CD14-positive monocyte (primary cell): Measurements from ENCODE around the gene MAML3. TPM values are rescaled to one million over a fixed set of nuclear protein-coding genes. Genes with fewer than 3 reads are reported as not detected.

Experiments
- DNase-seq, 3 donors: peaks; one replicate each; pipeline ENCODE4 v3.0.0-alpha.2; 2011 to 2022
- H2AFZ ChIP-seq: 2 replicates; pipeline ENCODE4 v1.6.0; 2012; ENCODE audit warnings: mild to moderate bottlenecking, low read depth, low read length, inconsistent platforms; ENCODE audit not compliant: insufficient read depth, poor library complexity, severe bottlenecking
- H3K27ac ChIP-seq, 2 donors: 1 replicate in 1 of 2; 2 replicates in 1 of 2; pipeline ENCODE4 v1.5.1; 2012 to 2013; ENCODE audit warnings: low read length in 2 of 2, control low read depth in 1 of 2, inconsistent platforms in 1 of 2, low read depth in 1 of 2, mild to moderate bottlenecking in 1 of 2
- H3K27me3 ChIP-seq, 2 donors: one replicate each; pipeline versions ENCODE4 v1.6.0 to v1.6.1; 2011 to 2013; ENCODE audit warnings: low read length in 2 of 2; ENCODE audit not compliant: control insufficient read depth in 2 of 2, insufficient read depth in 2 of 2
- H3K36me3 ChIP-seq, 2 donors: replicated peaks in 1 of 2; 1 replicate in 1 of 2; 2 replicates in 1 of 2; pipeline versions ENCODE4 v1.5.1 to v1.6.1; 2012 to 2013; ENCODE audit warnings: low read length in 2 of 2, control low read depth in 1 of 2, inconsistent platforms in 1 of 2, mild to moderate bottlenecking in 1 of 2; ENCODE audit not compliant: insufficient read depth in 2 of 2, control insufficient read depth in 1 of 2
- H3K4me1 ChIP-seq, 2 donors: 1 replicate in 1 of 2; 2 replicates in 1 of 2; pipeline versions ENCODE4 v1.5.1 to v1.6.1; 2012 to 2013; ENCODE audit warnings: low read length in 2 of 2, control low read depth in 1 of 2, inconsistent platforms in 1 of 2, mild to moderate bottlenecking in 1 of 2, moderate library complexity in 1 of 2; ENCODE audit not compliant: insufficient read depth in 2 of 2, control insufficient read depth in 1 of 2
- H3K4me2 ChIP-seq: replicated peaks from 2 replicates; pipeline ENCODE3; 2012; ENCODE audit warnings: low read length, moderate library complexity, mild to moderate bottlenecking; ENCODE audit not compliant: poor library complexity, severe bottlenecking; ENCODE audit errors: extremely low read depth
- H3K4me3 ChIP-seq, 3 experiments: fragments of 200-600 bp in 1 of 3; sonication (generic) in 1 of 3; replicated peaks in 1 of 3; 1 replicate in 2 of 3; 2 replicates in 1 of 3; pipeline ENCODE4 v1.5.1; 2011 to 2013; ENCODE audit warnings: low read length in 3 of 3, mild to moderate bottlenecking in 3 of 3, control low read depth in 2 of 3, low read depth in 2 of 3, inconsistent platforms in 1 of 3, moderate library complexity in 1 of 3
- H3K79me2 ChIP-seq: 2 replicates; pipeline ENCODE4 v1.6.0; 2012; ENCODE audit warnings: mild to moderate bottlenecking, control low read depth, inconsistent platforms, low read length, moderate library complexity; ENCODE audit not compliant: insufficient read depth
- H3K9ac ChIP-seq: 2 replicates; pipeline ENCODE4 v1.6.0; 2017; ENCODE audit warnings: low read length, mild to moderate bottlenecking; ENCODE audit not compliant: insufficient read depth, poor library complexity, severe bottlenecking
- H3K9me3 ChIP-seq, 2 donors: replicated peaks in 1 of 2; 1 replicate in 1 of 2; 2 replicates in 1 of 2; pipeline versions ENCODE4 v1.5.1 to v1.6.1; 2012 to 2013; ENCODE audit warnings: low read length in 2 of 2, control low read depth in 1 of 2; ENCODE audit not compliant: control insufficient read depth in 1 of 2, insufficient read depth in 1 of 2
- H4K20me1 ChIP-seq: 2 replicates; pipeline ENCODE4 v1.6.0; 2012; ENCODE audit warnings: mild to moderate bottlenecking, low read length, control low read depth, moderate library complexity; ENCODE audit not compliant: insufficient read depth
- H3K27ac Mint-ChIP-seq, 7 donors: one replicate each; pipeline ENCODE4 v1.8.0; 2020; ENCODE audit warnings: mild to moderate bottlenecking in 7 of 7, mixed read lengths in 7 of 7, moderate library complexity in 6 of 7, inconsistent platforms in 2 of 7
- H3K27me3 Mint-ChIP-seq, 3 donors: one replicate each; pipeline ENCODE4 v1.8.0; 2021 to 2022; ENCODE audit warnings: low read depth in 3 of 3, mild to moderate bottlenecking in 3 of 3, mixed read lengths in 3 of 3, moderate library complexity in 3 of 3, inconsistent platforms in 1 of 3
- H3K36me3 Mint-ChIP-seq, 2 donors: one replicate each; pipeline ENCODE4 v1.8.0; 2020; ENCODE audit warnings: mixed read lengths in 2 of 2, inconsistent platforms in 1 of 2, mild to moderate bottlenecking in 1 of 2
- H3K4me1 Mint-ChIP-seq: one replicate; pipeline ENCODE4 v1.8.0; 2020; ENCODE audit warnings: mild to moderate bottlenecking, mixed read lengths
- H3K4me3 Mint-ChIP-seq, 2 donors: one replicate each; pipeline ENCODE4 v1.8.0; 2020; ENCODE audit warnings: mild to moderate bottlenecking in 2 of 2, mixed read lengths in 2 of 2, moderate library complexity in 1 of 2
- H3K9me3 Mint-ChIP-seq, 7 donors: one replicate each; pipeline ENCODE4 v1.8.0; 2020 to 2022; ENCODE audit warnings: mixed read lengths in 7 of 7, mild to moderate bottlenecking in 6 of 7, moderate library complexity in 6 of 7, inconsistent platforms in 2 of 7
- WGBS: methylation state at CpG from one replicate; pipeline ENCODE4 v1.1.5; 2013; ENCODE audit warnings: missing lambda C conversion rate; ENCODE audit not compliant: insufficient coverage; 5-methylcytosine and 5-hydroxymethylcytosine counted together
- intact Hi-C, 2 donors: fragments of 100-400 bp; cut with micrococcal nuclease; formaldehyde crosslinking; loops; one replicate each; pipeline versions ENCODE4 v1.15.0 to v1.15.1; 2023
- polyA plus RNA-seq, 3 donors: library from polyadenylated mRNA; depleted of rRNA in 1 of 3; unstranded in 2 of 3; stranded (reverse) in 1 of 3; fragments of 300-500 nt in 2 of 3; fragments of >200 nt in 1 of 3; fragmentation: Illumina TruSeq in 2 of 3; gene quantifications; 1 replicate in 2 of 3; 2 replicates in 1 of 3; pipeline ENCODE4 v1.2.3, GENCODE V29; 2012 to 2021
- TF ChIP-seq, protein P1 (sequence below): fragments of 200-600 bp; IDR thresholded peaks from one replicate; pipeline ENCODE4 v1.8.0; 2022; ENCODE audit warnings: antibody characterized with exemption, mild to moderate bottlenecking

Gene MAML3
- polyA plus RNA-seq, 3 donors: 1.5 to 6.5 (median 2.3) TPM

DNA sequence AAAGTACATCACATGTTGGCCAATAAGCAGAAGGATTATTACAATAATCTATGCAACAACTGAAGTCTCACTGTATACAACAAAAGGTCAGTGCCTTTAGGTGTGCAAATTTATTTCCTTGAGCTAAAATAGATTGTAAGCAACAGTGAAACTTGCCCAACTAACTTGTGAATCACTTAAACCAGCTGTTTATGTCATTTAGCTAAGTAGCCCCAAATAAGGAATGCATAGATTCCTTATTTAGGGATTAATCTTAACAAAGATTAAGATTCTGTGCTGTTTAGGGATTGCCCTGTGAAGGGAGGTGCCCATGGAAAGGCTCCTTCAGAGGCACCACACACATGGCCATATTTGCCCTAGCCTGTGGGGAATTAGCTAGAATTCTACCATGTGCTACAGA, 168.6 kb downstream of the MAML3 start:
- Histone ChIP-seq H3K4me1 (peaks cover 7 to 16% of the 10 kb centered on the region in 2 donors), H3K27me3 (no peaks in the 10 kb centered on the region), H3K79me2 (peaks cover 16% of the 10 kb centered on the region), H3K9me3 (no peaks in the 10 kb centered on the region), H3K27ac (no peak overlapping the region), H3K4me2 (no peak overlapping the region), H4K20me1 (peaks cover 7% of the 10 kb centered on the region), H2AFZ (no peak overlapping the region), H3K9ac (no peak overlapping the region), H3K36me3 (no peaks in the 10 kb centered on the region), H3K4me3 (no peak overlapping the region)
- H3K27ac Mint-ChIP-seq: no peak overlapping the region
- H3K36me3 Mint-ChIP-seq: peaks cover 3 to 12% of the 10 kb centered on the region in 2 donors
- no peak overlapping the region for H3K4me3 Mint-ChIP-seq
- intact Hi-C loops: no loop called here
- H3K27me3 Mint-ChIP-seq: peaks cover 0 to 2% (median 0%) of the 10 kb centered on the region in 3 donors
- no peaks in the 10 kb centered on the region for H3K9me3 Mint-ChIP-seq
- no peak for DNase-seq
- peaks cover 40% of the 10 kb centered on the region for H3K4me1 Mint-ChIP-seq
- TF ChIP-seq, protein P1, sequence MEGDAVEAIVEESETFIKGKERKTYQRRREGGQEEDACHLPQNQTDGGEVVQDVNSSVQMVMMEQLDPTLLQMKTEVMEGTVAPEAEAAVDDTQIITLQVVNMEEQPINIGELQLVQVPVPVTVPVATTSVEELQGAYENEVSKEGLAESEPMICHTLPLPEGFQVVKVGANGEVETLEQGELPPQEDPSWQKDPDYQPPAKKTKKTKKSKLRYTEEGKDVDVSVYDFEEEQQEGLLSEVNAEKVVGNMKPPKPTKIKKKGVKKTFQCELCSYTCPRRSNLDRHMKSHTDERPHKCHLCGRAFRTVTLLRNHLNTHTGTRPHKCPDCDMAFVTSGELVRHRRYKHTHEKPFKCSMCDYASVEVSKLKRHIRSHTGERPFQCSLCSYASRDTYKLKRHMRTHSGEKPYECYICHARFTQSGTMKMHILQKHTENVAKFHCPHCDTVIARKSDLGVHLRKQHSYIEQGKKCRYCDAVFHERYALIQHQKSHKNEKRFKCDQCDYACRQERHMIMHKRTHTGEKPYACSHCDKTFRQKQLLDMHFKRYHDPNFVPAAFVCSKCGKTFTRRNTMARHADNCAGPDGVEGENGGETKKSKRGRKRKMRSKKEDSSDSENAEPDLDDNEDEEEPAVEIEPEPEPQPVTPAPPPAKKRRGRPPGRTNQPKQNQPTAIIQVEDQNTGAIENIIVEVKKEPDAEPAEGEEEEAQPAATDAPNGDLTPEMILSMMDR: no peak

DNA sequence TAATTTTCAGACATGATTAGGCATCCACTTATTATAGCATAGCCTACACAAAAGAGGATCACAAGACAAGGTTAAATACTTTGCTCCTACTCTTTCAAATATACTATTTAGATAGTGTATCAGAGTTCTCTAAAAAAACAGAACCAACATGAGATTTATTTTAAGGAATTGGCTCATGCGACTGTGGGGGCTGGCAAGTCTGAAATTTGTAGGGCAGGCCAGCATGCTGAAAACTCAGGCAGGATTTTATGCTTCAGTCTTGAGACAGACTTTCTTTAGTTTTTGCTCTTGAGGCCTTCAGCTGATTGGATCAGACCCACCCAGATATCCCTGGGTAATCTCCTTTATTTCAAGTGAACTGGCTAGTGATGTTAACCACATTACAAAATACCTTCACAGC, 169.5 kb downstream of the MAML3 start:
- H3K9ac ChIP-seq: no peak overlapping the region
- Mint-ChIP-seq H3K4me1 (peaks cover 47% of the 10 kb centered on the region), H3K4me3 (no peak overlapping the region), H3K27me3 (no peaks in the 10 kb centered on the region), H3K36me3 (peaks cover 9 to 16% of the 10 kb centered on the region in 2 donors), H3K27ac (no peak overlapping the region), H3K9me3 (peaks cover 0 to 4% (median 0%) of the 10 kb centered on the region in 7 donors)
- no peak overlapping the region for H3K27ac ChIP-seq
- intact Hi-C loops: no loop called here
- H3K4me2 ChIP-seq: no peak overlapping the region
- WGBS: no CpG with 5 or more reads among the region's 1 CpG
- no peaks in the 10 kb centered on the region for H3K27me3 ChIP-seq
- TF ChIP-seq, protein P1: no peak
- H4K20me1 ChIP-seq: peaks cover 7% of the 10 kb centered on the region
- no peak for DNase-seq
- H3K79me2 ChIP-seq: peaks cover 16% of the 10 kb centered on the region
- no peak overlapping the region for H2AFZ ChIP-seq
- no peaks in the 10 kb centered on the region for H3K36me3 ChIP-seq
- no peak overlapping the region for H3K4me3 ChIP-seq
- H3K4me1 ChIP-seq: peaks cover 13 to 24% of the 10 kb centered on the region in 2 donors
- H3K9me3 ChIP-seq: no peaks in the 10 kb centered on the region
